PC-3 (cell line): ENCODE results near the gene BTAF1. TPM values are rescaled to one million over a fixed set of nuclear protein-coding genes. Genes with fewer than 3 reads are reported as not detected.

Experiments
- ATAC-seq: fragments of 200-7000 bp; cut with Tn5 transposase; 2 replicates; pipeline ENCODE4 v1.9.1; 2020; ENCODE audit warnings: mild to moderate bottlenecking, moderate library complexity
- BruUV-seq: library from RNA; stranded (reverse); fragments of 400-500 nt; replicated peaks from 2 replicates; lab custom pipeline; 2021; lab: Mats Ljungman, UMichigan
- CTCF ChIA-PET: fragments of 300-600 bp; sonication (Branson Sonifier 250); formaldehyde crosslinking; loops from one replicate; lab custom pipeline; 2022; ENCODE audit warnings: antibody characterized with exemption; lab: Charles Lee
- POLR2A ChIA-PET: fragments of 300-600 bp; sonication (Branson Sonifier 250); formaldehyde crosslinking; loops from one replicate; lab custom pipeline; 2022; ENCODE audit warnings: antibody characterized with exemption; ENCODE audit not compliant: unreplicated experiment; lab: Charles Lee
- DNase-seq: peaks from one replicate; pipeline ENCODE4 v3.0.0-alpha.2; 2015
- H2AFZ ChIP-seq: fragments of 300-600 bp; sonication (generic); 2 replicates; pipeline ENCODE4 v1.6.0; 2016; ENCODE audit warnings: antibody characterized with exemption, low read length
- H3F3A ChIP-seq: fragments of 300-600 bp; sonication (generic); one replicate; pipeline ENCODE4 v1.6.0; 2017; ENCODE audit warnings: antibody characterized with exemption, low read length, control low read depth, mild to moderate bottlenecking; ENCODE audit not compliant: unreplicated experiment
- H3K27ac ChIP-seq: fragments of 300-600 bp; sonication (generic); 2 replicates; pipeline ENCODE4 v1.5.1; 2016; ENCODE audit warnings: mild to moderate bottlenecking, low read length
- H3K27me3 ChIP-seq: fragments of 300-600 bp; sonication (generic); 2 replicates; pipeline ENCODE4 v1.6.1; 2016; ENCODE audit warnings: low read length, mixed read lengths
- H3K36me3 ChIP-seq: fragments of 300-600 bp; sonication (generic); 2 replicates; pipeline ENCODE4 v1.6.1; 2016; ENCODE audit warnings: low read depth, mixed run types, low read length, mixed read lengths
- H3K4me1 ChIP-seq: fragments of 300-600 bp; sonication (generic); 2 replicates; pipeline ENCODE4 v1.5.1; 2016; ENCODE audit warnings: low read length; ENCODE audit not compliant: insufficient read depth
- H3K4me2 ChIP-seq: fragments of 300-600 bp; sonication (generic); 2 replicates; pipeline ENCODE4 v1.6.0; 2016; ENCODE audit warnings: low read length
- H3K4me3 ChIP-seq: fragments of 300-600 bp; sonication (generic); 2 replicates; pipeline ENCODE4 v1.5.1; 2016; ENCODE audit warnings: mild to moderate bottlenecking, low read length, mixed read lengths
- H3K79me2 ChIP-seq: fragments of 300-600 bp; sonication (generic); 2 replicates; pipeline ENCODE4 v1.6.1; 2017; ENCODE audit warnings: low read length, mixed read lengths
- H3K9ac ChIP-seq: fragments of 300-600 bp; sonication (generic); 2 replicates; pipeline ENCODE4 v1.6.0; 2016; ENCODE audit warnings: mild to moderate bottlenecking, low read length
- H3K9me2 ChIP-seq: fragments of 300-600 bp; sonication (generic); replicated peaks from 2 replicates; pipeline ENCODE4 v1.6.1; 2016; ENCODE audit warnings: mixed run types, low read length, mixed read lengths
- H3K9me3 ChIP-seq: fragments of 300-600 bp; sonication (generic); 2 replicates; pipeline ENCODE4 v1.6.1; 2016; ENCODE audit warnings: low read length, mixed read lengths
- H4K20me1 ChIP-seq: fragments of 300-600 bp; sonication (generic); 2 replicates; pipeline ENCODE4 v1.6.1; 2016; ENCODE audit warnings: low read length, mixed read lengths
- CTCF ChIP-seq: fragments of 300-600 bp; sonication (generic); conservative IDR thresholded peaks from 2 replicates; pipeline ENCODE4 v1.5.1; 2017; ENCODE audit warnings: antibody characterized with exemption, low read depth, mild to moderate bottlenecking, low read length
- EZH2 ChIP-seq: fragments of 300-600 bp; sonication (generic); IDR thresholded peaks from one replicate; pipeline ENCODE4 v1.6.1; 2017; ENCODE audit warnings: antibody characterized with exemption, mild to moderate bottlenecking, low read length; ENCODE audit not compliant: unreplicated experiment
- EZH2phosphoT487 ChIP-seq: fragments of 300-600 bp; sonication (generic); IDR thresholded peaks from 2 replicates; pipeline ENCODE4 v1.6.1; 2018; ENCODE audit warnings: mild to moderate bottlenecking, antibody characterized with exemption, low read length, borderline replicate concordance
- intact Hi-C: fragments of 100-400 bp; cut with micrococcal nuclease; formaldehyde crosslinking; loops from 2 replicates; pipeline ENCODE4 v1.9.0; 2023
- total RNA-seq: library from RNA; depleted of rRNA; stranded (reverse); fragments of >200 nt; gene quantifications from 2 replicates; pipeline ENCODE4 v1.2.3, GENCODE V29; 2014

The BTAF1 gene
- total RNA-seq, 1 experiment from 2014 or later: 27.6 TPM

GRCh38 chr10:91953600-91954160, 30.1 kb downstream of the BTAF1 start:
- Histone ChIP-seq H3K27me3 (no peaks in the 10 kb centered on the region), H3K4me3 (no peak overlapping the region), H3K36me3 (peaks cover 40% of the 10 kb centered on the region), H3K9me2 (no peaks in the 10 kb centered on the region), H4K20me1 (0 out of 2 replicates have a peak, but pooled peaks cover 3% of the 10 kb centered on the region), H3K4me2 (no peak overlapping the region), H3K9me3 (no peaks in the 10 kb centered on the region), H3K9ac (no peak overlapping the region), H3K27ac (no peak overlapping the region), H3K4me1 (peaks cover 17% of the 10 kb centered on the region), H3K79me2 (no peaks in the 10 kb centered on the region), H2AFZ (no peak overlapping the region), H3F3A (no peaks in the 10 kb centered on the region)
- intact Hi-C loops: no loop called here
- POLR2A ChIA-PET: no interaction called here
- ATAC-seq (no peak), DNase-seq (no peak)
- BruUV-seq: no TSS peak
- CTCF ChIA-PET: interaction anchor here (0.5 kb wide), 1 partner anchor 38 kb away, joined by 4 read pairs; no protein-coding TSS in a partner anchor
- no peak for TF ChIP-seq EZH2
- no peak for TF ChIP-seq CTCF
- no peak for TF ChIP-seq EZH2phosphoT487

DNA sequence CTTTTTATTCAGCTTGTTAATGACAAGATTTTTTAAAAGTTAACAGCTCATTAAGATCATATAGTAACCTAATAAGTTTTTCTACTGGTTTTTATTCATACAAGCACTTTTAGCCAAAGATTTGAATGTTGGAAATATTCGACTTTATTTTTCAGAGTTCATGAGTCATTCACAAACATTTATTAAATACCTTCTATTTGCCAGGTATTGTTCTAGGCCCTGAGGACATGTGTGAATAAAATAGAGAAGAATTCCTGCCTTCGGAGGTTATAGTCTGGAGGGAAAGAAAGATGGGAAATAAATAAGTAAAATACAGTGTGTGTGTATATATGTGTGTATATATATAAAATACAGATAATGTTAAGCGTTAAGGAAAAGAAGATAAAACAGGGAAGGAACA, 31.5 kb downstream of the BTAF1 start:
- ChIA-PET POLR2A (interaction anchor here (0.7 kb wide), 1 partner anchor 14 kb away, joined by 7 read pairs; no protein-coding TSS in a partner anchor), CTCF (no interaction called here)
- H2AFZ ChIP-seq: no peak overlapping the region
- H4K20me1 ChIP-seq: 0 out of 2 replicates have a peak, but pooled peaks cover 3% of the 10 kb centered on the region
- H3K4me3 ChIP-seq: no peak overlapping the region
- BruUV-seq: no TSS peak
- no peaks in the 10 kb centered on the region for H3K27me3 ChIP-seq
- H3K79me2 ChIP-seq: no peaks in the 10 kb centered on the region
- peaks cover 17% of the 10 kb centered on the region for H3K4me1 ChIP-seq
- peak; percentile 68 for DNase-seq
- no peak overlapping the region for H3K9ac ChIP-seq
- H3K36me3 ChIP-seq: peaks cover 52% of the 10 kb centered on the region
- H3F3A ChIP-seq: no peaks in the 10 kb centered on the region
- H3K4me2 ChIP-seq: peak overlapping the region; percentile 39
- TF ChIP-seq EZH2 (no peak), EZH2phosphoT487 (no peak), CTCF (no peak)
- peak; percentile 78 for ATAC-seq
- no peaks in the 10 kb centered on the region for H3K9me2 ChIP-seq
- H3K9me3 ChIP-seq: no peaks in the 10 kb centered on the region
- H3K27ac ChIP-seq: no peak overlapping the region
- intact Hi-C loops: no loop called here

- CTCF ChIA-PET: no interaction called here
- POLR2A ChIA-PET: no interaction called here
- BruUV-seq: no TSS peak
- Histone ChIP-seq H3K27me3 (no peaks in the 10 kb centered on the region), H3K27ac (no peak overlapping the region), H3K36me3 (peaks cover 56% of the 10 kb centered on the region), H3K4me2 (no peak overlapping the region), H3K4me1 (peaks cover 17% of the 10 kb centered on the region), H4K20me1 (0 out of 2 replicates have a peak, but pooled peaks cover 3% of the 10 kb centered on the region), H3K9me2 (no peaks in the 10 kb centered on the region), H3K9ac (no peak overlapping the region), H3K9me3 (no peaks in the 10 kb centered on the region), H3K79me2 (no peaks in the 10 kb centered on the region), H3F3A (no peaks in the 10 kb centered on the region), H3K4me3 (no peak overlapping the region), H2AFZ (no peak overlapping the region)
- ATAC-seq: no peak
- DNase-seq: no peak
- intact Hi-C loops: no loop called here
- TF ChIP-seq EZH2 (no peak), EZH2phosphoT487 (no peak), CTCF (no peak)
Measured at GRCh38 chr10:91957091-91957490, 33.5 kb downstream of the BTAF1 start.
